DMS53 (cell line): Measurements from ENCODE around the gene LRMDA.

ENCODE experiments used
- DNase-seq: peaks from one replicate; lab custom pipeline; 2025; lab: John Stamatoyannopoulos, UW

The LRMDA gene

DNA sequence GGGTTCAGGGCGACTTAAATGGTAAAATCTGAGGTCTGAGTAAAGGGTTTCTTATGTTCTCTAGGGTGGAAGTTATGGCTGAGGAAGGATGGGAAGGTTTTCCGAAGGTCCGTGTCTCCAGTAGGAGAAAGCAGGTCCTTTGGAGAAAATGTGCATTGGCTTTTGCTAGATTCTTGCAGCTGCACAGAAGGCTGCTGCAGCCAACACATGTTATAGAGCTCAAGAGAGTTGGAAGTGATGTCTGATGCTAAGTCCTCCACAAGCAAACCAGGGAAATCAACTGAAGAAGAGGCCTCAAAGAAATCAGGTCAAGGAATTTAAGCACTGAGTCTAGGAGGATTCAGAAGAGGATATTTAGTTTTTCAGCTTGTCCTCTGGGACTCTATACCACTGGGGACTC, 404.6 kb downstream of the LRMDA start:
- DNase-seq: no peak

- DNase-seq: no peak
Measured at GRCh38 chr10:75838486-75838885, 407.1 kb downstream of the LRMDA start.

DNA sequence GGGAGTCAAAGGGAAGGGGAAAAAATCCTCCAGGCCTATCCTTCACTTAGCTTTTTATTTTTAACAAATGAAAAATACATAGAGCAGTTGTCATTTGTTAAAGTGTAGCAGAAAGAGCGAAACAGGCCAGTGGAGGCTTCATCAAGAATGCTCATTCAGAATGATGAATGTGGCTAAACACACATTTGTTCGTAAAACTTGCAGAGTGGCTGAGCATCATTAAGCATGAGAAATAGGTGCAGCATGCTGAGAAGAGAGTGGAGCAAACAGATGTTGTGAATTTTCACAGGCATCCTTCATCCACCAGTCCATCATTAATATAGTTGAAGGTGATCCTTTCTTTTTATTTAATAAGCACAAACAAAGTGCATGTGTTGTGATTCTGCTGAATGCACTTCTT, 407.6 kb downstream of the LRMDA start:
- no peak for DNase-seq

GRCh38 chr10:75841266-75841665, 409.8 kb downstream of the LRMDA start:
- DNase-seq: no peak

DNA sequence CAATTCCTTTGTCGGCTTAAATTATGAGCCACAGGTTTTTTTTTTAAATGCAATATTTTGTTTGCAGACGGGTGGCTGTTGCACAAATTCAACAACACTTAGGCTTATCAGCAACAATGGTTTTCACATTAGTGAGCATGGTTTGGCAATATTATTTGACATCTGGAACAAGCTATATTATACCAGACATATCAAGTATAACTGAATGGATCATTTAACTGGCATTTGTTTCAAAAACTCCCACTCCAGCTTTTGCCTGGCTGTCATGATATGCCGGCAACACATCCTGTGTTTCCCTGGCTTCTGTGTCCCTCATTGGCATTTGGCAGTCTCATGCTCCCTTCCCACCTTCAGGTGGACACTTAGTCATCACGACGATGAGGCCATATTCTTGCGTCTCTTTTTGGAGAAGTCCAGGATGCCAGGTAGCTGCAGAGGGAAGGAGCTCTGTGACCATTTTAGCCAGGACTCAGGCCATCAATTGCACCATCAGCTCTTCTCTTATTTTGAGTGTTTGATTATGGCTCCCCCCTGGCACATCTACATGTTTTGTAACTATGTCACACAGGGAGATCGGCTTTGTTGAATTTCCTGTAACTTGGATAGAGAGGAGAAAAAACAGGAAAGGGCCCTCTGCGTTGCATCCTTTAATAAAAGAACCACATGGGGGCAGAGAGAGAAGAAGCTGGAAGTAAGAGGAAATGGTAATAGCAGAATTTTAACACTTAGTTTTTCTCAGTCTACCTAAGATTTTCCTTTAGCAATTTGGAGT, 413.9 kb downstream of the LRMDA start:
- DNase-seq: no peak

- no peak for DNase-seq
Measured at GRCh38 chr10:75847477-75847876, 416.1 kb downstream of the LRMDA start.

DNA sequence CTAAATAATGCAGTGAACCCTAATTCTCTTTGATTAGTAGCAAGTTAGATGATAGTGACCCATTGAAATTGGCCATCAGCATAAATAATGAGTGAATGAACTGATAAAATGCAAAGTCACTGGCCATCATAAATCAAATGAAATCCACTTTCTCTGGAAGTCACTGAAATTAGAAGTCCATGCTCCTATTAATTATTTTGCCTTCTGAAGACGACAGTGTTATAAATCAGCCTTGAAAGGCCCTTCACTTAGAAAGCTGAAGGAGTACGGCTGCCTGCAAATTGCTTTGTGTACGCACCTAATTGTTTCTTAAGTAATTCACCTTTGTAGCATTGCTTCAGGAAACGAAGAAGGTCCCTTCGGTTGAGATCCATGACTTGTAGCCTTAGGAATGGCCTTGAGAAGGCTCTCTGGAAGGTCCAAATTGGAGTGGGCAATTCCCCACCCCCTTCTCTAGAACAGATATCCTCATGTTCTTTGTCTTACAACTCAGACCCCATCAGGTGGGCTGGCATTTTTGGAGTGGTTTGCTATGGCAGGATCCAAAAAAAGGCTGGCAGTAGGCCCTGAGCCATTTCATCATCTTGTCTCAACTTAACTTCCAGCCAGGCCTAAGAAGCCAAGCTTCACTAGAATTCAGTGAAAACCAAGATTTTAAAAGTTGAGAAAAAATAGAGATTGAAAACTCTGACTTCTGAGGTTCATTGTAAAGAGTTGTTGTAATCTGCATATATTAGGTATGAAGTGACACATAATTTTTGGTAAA, 420.3 kb downstream of the LRMDA start:
- DNase-seq: no peak

- peak; percentile 23 for DNase-seq
Measured at GRCh38 chr10:75852851-75853484, 421.5 kb downstream of the LRMDA start.

DNA sequence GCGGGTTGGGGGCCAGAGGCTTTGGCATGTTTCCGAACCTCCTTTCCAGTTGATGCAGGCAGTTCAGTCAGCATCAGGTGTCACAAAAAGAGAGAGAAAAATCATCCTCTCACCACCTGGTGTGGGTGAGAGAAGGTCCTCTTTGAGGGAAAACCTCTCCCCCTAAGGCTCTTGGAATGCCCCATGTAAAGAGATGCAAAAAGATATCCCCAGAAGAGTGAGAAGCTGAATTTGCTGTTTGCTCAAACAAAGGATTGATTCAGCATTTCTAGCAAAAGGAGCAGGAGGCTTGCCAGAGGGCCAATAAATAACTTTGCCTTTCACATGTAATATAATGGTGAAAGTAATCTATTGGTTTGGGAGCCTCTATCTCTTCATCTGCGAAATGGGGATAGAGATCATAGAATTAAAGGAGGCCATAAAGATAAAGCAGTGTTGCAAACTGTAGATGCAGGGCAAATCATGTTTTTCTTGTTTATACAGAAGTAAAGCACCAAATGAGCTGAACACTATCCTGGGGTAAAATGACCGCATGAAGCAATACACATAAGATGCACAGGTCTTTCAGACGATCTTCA, 425.9 kb downstream of the LRMDA start:
- no peak for DNase-seq

GRCh38 chr10:75857896-75858295, 426.5 kb downstream of the LRMDA start:
- no peak for DNase-seq

GRCh38 chr10:75858339-75858738, 426.9 kb downstream of the LRMDA start:
- no peak for DNase-seq

DNA sequence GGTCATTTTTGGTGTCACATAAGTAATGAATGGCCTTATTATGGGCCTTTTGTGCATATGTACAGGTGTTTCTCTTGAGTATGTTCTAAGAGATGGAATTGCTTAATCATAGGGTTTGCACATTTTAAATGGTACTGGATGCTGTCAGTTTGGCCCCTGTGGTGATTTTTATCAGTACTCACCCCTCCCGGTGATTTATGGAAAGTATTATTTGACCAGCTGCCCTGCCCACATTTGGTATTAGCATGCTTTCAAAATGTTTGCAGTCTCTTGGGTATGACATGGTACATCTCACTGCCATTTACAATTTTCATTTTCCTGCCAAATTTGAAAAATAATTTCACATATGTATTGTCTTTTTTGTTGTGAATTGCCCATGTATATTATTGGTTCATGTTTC, 427.7 kb downstream of the LRMDA start:
- no peak for DNase-seq

GRCh38 chr10:75860009-75860408, 428.6 kb downstream of the LRMDA start:
- DNase-seq: no peak

DNA sequence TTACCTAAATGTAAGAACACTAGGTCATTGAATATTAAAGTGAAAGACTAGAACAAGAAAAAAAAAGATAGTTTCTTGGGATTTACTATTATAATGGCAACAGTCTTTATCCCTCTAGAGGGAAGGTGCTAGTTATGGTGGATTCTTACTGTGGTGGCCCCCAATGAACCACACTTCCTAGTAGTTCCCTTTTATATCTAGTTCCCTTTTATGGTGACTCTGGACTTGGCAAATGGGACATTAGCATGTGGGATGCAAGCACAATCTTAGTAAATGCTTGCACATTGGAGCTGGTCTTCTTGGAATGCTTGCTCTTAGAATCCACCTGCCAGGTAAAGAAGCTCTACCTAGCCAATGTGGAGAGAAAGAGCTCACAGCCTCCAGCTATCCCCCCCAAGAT, 430.2 kb downstream of the LRMDA start:
- no peak for DNase-seq

GRCh38 chr10:75862935-75863334, 431.5 kb downstream of the LRMDA start:
- no peak for DNase-seq

GRCh38 chr10:75864717-75865116, 433.3 kb downstream of the LRMDA start:
- no peak for DNase-seq

- no peak for DNase-seq
Measured at GRCh38 chr10:75865413-75866299, 434.2 kb downstream of the LRMDA start.

- no peak for DNase-seq
Measured at GRCh38 chr10:75866300-75866625, 434.8 kb downstream of the LRMDA start.

- no peak for DNase-seq
Measured at GRCh38 chr10:75866731-75867130, 435.3 kb downstream of the LRMDA start.

DNA sequence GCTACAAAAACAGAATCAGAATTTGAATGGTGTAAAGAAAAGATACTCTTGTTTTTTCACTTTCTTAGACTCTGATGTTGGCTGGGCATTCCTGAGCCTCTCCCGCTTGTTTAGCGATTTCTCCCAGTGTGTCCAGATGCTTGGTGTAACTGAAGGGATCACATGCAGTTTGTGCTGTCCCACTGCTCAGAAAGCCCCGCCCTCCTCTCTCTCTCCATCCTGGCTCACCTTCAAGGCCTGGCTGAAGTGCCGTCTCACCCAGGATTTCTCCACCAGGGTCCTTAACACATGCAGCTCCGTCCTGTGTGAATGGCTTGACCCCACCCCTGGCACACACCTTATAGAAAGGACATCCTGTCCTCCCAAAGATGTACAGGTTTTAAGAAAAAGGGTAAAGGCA, 437.1 kb downstream of the LRMDA start:
- no peak for DNase-seq

- DNase-seq: no peak
Measured at GRCh38 chr10:75870039-75870645, 438.7 kb downstream of the LRMDA start.
